GM23338 (cell line): ENCODE results near the gene CYYR1. TPM values are rescaled to one million over a fixed set of nuclear protein-coding genes. Genes with fewer than 3 reads are reported as not detected.

ENCODE experiments used
- ATAC-seq: fragments of 200-7000 bp; cut with Tn5 transposase; 3 replicates; pipeline ENCODE4 v1.9.1; 2020
- DNase-seq: peaks from one replicate; pipeline ENCODE4 v3.0.0-alpha.2; 2015; ENCODE audit warnings: low spot score
- H2AFZ ChIP-seq: fragments of 200-600 bp; sonication (generic); 2 replicates; pipeline ENCODE4 v1.8.0; 2016; ENCODE audit warnings: antibody characterized with exemption, mild to moderate bottlenecking, moderate library complexity
- H3F3A ChIP-seq: fragments of 200-600 bp; sonication (generic); replicated peaks from 2 replicates; pipeline ENCODE4 v1.8.0; 2017; ENCODE audit warnings: antibody characterized with exemption, mixed run types, low read depth
- H3K27ac ChIP-seq: fragments of 200-600 bp; sonication (generic); 2 replicates; pipeline ENCODE4 v1.6.1; 2016; ENCODE audit warnings: low read depth
- H3K27me3 ChIP-seq: fragments of 200-600 bp; sonication (generic); 2 replicates; pipeline ENCODE4 v1.8.0; 2016; ENCODE audit warnings: mild to moderate bottlenecking, mixed run types, moderate library complexity; ENCODE audit not compliant: insufficient read depth
- H3K36me3 ChIP-seq: fragments of 200-600 bp; sonication (generic); 2 replicates; pipeline ENCODE4 v1.8.0; 2016; ENCODE audit warnings: mild to moderate bottlenecking; ENCODE audit not compliant: insufficient read depth
- H3K4me1 ChIP-seq: fragments of 200-600 bp; sonication (generic); 2 replicates; pipeline ENCODE4 v1.8.0; 2016; ENCODE audit warnings: mild to moderate bottlenecking, moderate library complexity; ENCODE audit not compliant: insufficient read depth
- H3K4me2 ChIP-seq: fragments of 200-600 bp; sonication (generic); 2 replicates; pipeline ENCODE4 v1.7.1; 2017; ENCODE audit warnings: mixed run types
- H3K4me3 ChIP-seq: fragments of 200-600 bp; sonication (generic); 2 replicates; pipeline ENCODE4 v1.6.1; 2016; ENCODE audit warnings: mixed run types
- H3K79me2 ChIP-seq: fragments of 200-600 bp; sonication (generic); replicated peaks from 2 replicates; pipeline ENCODE4 v1.8.0; 2017; ENCODE audit warnings: mild to moderate bottlenecking; ENCODE audit not compliant: insufficient read depth
- H3K9me2 ChIP-seq: fragments of 200-600 bp; sonication (generic); 2 replicates; pipeline ENCODE4 v1.8.0; 2017; ENCODE audit not compliant: insufficient read depth
- H4K20me1 ChIP-seq: fragments of 200-600 bp; sonication (generic); replicated peaks from 2 replicates; pipeline ENCODE4 v1.8.0; 2017; ENCODE audit warnings: mild to moderate bottlenecking; ENCODE audit not compliant: insufficient read depth
- H3K27ac Mint-ChIP-seq: 2 replicates; pipeline ENCODE4 v1.8.0; 2020; ENCODE audit warnings: inconsistent platforms, mild to moderate bottlenecking, moderate library complexity, mixed read lengths
- H3K27me3 Mint-ChIP-seq: 3 replicates; pipeline ENCODE4 v1.8.0; 2022; ENCODE audit warnings: low read depth, mild to moderate bottlenecking, moderate library complexity, mixed read lengths, inconsistent platforms; ENCODE audit not compliant: insufficient read depth, poor library complexity
- H3K36me3 Mint-ChIP-seq: 3 replicates; pipeline ENCODE4 v1.8.0; 2021; ENCODE audit warnings: low read depth, mild to moderate bottlenecking, inconsistent platforms, moderate library complexity, mixed read lengths
- H3K4me1 Mint-ChIP-seq: 3 replicates; pipeline ENCODE4 v1.8.0; 2020; ENCODE audit warnings: mild to moderate bottlenecking, inconsistent platforms, mixed read lengths
- H3K4me3 Mint-ChIP-seq: 3 replicates; pipeline ENCODE4 v1.8.0; 2021; ENCODE audit warnings: moderate library complexity, mild to moderate bottlenecking, inconsistent platforms, mixed read lengths
- H3K9me3 Mint-ChIP-seq: 3 replicates; pipeline ENCODE4 v1.8.0; 2020; ENCODE audit warnings: moderate library complexity, mild to moderate bottlenecking, inconsistent platforms, mixed read lengths
- CREB1 ChIP-seq: fragments of 250-450 bp; sonication (Bioruptor Pico); IDR thresholded peaks from 2 replicates; pipeline ENCODE4 v1.5.0; 2020; ENCODE audit warnings: low read depth, mild to moderate bottlenecking, moderate library complexity
- EZH2 ChIP-seq: fragments of 200-600 bp; sonication (generic); IDR thresholded peaks from one replicate; pipeline ENCODE4 v1.8.0; 2017; ENCODE audit warnings: antibody characterized with exemption, mild to moderate bottlenecking, low read depth; ENCODE audit not compliant: unreplicated experiment
- JUNB ChIP-seq: IDR thresholded peaks from one replicate; pipeline ENCODE4 v1.6.1; 2016; ENCODE audit warnings: antibody characterized with exemption; ENCODE audit not compliant: unreplicated experiment
- NANOG ChIP-seq: IDR thresholded peaks from 2 replicates; pipeline ENCODE4 v1.6.1; 2016; ENCODE audit warnings: antibody characterized with exemption, borderline replicate concordance
- STAT1 ChIP-seq: IDR thresholded peaks from one replicate; pipeline ENCODE4 v1.6.1; 2016; ENCODE audit warnings: antibody characterized with exemption; ENCODE audit not compliant: unreplicated experiment
- ZNF114 ChIP-seq: fragments of 250-450 bp; sonication (Bioruptor Pico); IDR thresholded peaks from 2 replicates; pipeline ENCODE4 v1.5.0; 2020; ENCODE audit warnings: mild to moderate bottlenecking, moderate library complexity
- polyA plus RNA-seq: library from polyadenylated mRNA; unstranded; fragments of >200 nt; fragmentation: Nextera tagmentation; extraction: Ambion mirVana; gene quantifications from 2 replicates; pipeline ENCODE4 v1.2.1, GENCODE V29; 2016
- total RNA-seq: library from RNA; depleted of rRNA; stranded (reverse); fragments of >200 nt; shearing (Covaris generic); gene quantifications from 2 replicates; pipeline ENCODE4 v1.2.3, GENCODE V29; 2014
- TF ChIP-seq, protein P1 (sequence below): fragments of 250-450 bp; sonication (Bioruptor Pico); IDR thresholded peaks from 2 replicates; pipeline ENCODE4 v1.5.0; 2020; ENCODE audit warnings: mild to moderate bottlenecking, moderate library complexity
- TF ChIP-seq, protein P2 (sequence below), 2 experiments: fragments of 200-600 bp in 1 of 2; sonication (generic) in 1 of 2; conservative IDR thresholded peaks; 2 replicates each; pipeline versions ENCODE4 v1.5.1 to v1.6.1; 2016 to 2017; ENCODE audit warnings: antibody characterized with exemption in 2 of 2, low read depth in 2 of 2, mild to moderate bottlenecking in 2 of 2, moderate library complexity in 1 of 2

The CYYR1 gene
- total and polyA plus RNA-seq, 2 experiments from 2014 or later, result 23.8 to 25.4 TPM

DNA sequence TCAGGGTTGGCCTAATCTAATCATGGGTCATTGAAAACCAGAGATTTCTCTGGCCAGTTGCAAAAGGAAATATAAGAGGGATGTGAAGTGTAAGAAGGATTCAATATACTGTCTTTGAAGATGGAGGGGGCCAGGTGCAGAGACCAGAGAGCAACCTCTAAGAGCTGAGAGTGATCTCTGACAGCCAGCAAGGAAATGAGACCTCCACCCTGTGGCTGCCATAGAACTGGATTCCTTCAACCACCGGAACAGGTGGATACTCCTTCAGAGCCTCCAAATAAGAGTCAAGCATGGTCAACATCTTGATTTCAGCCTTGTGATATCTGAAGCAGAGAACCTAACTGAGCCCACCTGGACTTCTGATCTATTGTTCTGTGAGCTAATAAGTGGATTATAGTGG lies 128.4 kb downstream of the CYYR1 start (continued):
- TF ChIP-seq, protein P1, sequence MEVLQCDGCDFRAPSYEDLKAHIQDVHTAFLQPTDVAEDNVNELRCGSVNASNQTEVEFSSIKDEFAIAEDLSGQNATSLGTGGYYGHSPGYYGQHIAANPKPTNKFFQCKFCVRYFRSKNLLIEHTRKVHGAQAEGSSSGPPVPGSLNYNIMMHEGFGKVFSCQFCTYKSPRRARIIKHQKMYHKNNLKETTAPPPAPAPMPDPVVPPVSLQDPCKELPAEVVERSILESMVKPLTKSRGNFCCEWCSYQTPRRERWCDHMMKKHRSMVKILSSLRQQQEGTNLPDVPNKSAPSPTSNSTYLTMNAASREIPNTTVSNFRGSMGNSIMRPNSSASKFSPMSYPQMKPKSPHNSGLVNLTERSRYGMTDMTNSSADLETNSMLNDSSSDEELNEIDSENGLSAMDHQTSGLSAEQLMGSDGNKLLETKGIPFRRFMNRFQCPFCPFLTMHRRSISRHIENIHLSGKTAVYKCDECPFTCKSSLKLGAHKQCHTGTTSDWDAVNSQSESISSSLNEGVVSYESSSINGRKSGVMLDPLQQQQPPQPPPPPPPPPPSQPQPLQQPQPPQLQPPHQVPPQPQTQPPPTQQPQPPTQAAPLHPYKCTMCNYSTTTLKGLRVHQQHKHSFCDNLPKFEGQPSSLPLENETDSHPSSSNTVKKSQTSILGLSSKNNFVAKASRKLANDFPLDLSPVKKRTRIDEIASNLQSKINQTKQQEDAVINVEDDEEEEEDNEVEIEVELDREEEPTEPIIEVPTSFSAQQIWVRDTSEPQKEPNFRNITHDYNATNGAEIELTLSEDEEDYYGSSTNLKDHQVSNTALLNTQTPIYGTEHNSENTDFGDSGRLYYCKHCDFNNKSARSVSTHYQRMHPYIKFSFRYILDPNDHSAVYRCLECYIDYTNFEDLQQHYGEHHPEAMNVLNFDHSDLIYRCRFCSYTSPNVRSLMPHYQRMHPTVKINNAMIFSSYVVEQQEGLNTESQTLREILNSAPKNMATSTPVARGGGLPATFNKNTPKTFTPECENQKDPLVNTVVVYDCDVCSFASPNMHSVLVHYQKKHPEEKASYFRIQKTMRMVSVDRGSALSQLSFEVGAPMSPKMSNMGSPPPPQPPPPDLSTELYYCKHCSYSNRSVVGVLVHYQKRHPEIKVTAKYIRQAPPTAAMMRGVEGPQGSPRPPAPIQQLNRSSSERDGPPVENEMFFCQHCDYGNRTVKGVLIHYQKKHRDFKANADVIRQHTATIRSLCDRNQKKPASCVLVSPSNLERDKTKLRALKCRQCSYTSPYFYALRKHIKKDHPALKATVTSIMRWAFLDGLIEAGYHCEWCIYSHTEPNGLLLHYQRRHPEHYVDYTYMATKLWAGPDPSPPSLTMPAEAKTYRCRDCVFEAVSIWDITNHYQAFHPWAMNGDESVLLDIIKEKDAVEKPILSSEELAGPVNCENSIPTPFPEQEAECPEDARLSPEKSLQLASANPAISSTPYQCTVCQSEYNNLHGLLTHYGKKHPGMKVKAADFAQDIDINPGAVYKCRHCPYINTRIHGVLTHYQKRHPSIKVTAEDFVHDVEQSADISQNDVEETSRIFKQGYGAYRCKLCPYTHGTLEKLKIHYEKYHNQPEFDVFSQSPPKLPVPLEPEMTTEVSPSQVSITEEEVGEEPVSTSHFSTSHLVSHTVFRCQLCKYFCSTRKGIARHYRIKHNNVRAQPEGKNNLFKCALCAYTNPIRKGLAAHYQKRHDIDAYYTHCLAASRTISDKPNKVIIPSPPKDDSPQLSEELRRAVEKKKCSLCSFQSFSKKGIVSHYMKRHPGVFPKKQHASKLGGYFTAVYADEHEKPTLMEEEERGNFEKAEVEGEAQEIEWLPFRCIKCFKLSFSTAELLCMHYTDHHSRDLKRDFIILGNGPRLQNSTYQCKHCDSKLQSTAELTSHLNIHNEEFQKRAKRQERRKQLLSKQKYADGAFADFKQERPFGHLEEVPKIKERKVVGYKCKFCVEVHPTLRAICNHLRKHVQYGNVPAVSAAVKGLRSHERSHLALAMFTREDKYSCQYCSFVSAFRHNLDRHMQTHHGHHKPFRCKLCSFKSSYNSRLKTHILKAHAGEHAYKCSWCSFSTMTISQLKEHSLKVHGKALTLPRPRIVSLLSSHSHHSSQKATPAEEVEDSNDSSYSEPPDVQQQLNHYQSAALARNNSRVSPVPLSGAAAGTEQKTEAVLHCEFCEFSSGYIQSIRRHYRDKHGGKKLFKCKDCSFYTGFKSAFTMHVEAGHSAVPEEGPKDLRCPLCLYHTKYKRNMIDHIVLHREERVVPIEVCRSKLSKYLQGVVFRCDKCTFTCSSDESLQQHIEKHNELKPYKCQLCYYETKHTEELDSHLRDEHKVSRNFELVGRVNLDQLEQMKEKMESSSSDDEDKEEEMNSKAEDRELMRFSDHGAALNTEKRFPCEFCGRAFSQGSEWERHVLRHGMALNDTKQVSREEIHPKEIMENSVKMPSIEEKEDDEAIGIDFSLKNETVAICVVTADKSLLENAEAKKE (CRISPR knock-in tag), result no peak
- TF ChIP-seq, protein P2, sequence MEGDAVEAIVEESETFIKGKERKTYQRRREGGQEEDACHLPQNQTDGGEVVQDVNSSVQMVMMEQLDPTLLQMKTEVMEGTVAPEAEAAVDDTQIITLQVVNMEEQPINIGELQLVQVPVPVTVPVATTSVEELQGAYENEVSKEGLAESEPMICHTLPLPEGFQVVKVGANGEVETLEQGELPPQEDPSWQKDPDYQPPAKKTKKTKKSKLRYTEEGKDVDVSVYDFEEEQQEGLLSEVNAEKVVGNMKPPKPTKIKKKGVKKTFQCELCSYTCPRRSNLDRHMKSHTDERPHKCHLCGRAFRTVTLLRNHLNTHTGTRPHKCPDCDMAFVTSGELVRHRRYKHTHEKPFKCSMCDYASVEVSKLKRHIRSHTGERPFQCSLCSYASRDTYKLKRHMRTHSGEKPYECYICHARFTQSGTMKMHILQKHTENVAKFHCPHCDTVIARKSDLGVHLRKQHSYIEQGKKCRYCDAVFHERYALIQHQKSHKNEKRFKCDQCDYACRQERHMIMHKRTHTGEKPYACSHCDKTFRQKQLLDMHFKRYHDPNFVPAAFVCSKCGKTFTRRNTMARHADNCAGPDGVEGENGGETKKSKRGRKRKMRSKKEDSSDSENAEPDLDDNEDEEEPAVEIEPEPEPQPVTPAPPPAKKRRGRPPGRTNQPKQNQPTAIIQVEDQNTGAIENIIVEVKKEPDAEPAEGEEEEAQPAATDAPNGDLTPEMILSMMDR (conservative IDR thresholded peaks at IDR 0.05; ENCODE audit: low read depth in 2 of 2), result no peak

DNA sequence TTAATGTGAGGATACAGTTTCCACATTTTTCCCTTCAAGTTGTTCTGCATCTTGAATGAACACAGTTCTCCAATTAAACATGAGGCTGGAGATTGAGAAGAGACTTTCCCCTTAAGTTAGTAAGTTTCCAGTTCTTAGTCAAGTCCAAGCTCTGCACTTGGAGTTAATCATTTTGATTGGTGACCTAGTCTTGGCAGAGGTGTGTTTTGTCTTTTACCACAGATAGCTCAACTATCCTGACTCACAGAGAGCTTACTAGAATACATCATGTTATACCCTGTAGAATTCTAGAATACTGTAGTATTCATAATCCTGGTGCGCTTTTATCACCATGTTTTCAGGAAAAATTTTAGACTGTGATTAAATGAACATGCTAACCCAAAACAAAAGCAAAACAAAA lies 129.2 kb downstream of the CYYR1 start:
- Histone ChIP-seq H3K4me3 (no peak overlapping the region), H3K36me3 (no peaks in the 10 kb centered on the region), H2AFZ (no peak overlapping the region), H3K4me1 (no peaks in the 10 kb centered on the region), H4K20me1 (no peaks in the 10 kb centered on the region), H3K27me3 (no peaks in the 10 kb centered on the region), H3K79me2 (no peaks in the 10 kb centered on the region), H3K9me2 (peaks cover 4% of the 10 kb centered on the region; the same call in 1 of the 2 replicates), H3F3A (no peaks in the 10 kb centered on the region), H3K27ac (no peak overlapping the region), H3K4me2 (no peak overlapping the region)
- Mint-ChIP-seq H3K27me3 (no peaks in the 10 kb centered on the region), H3K9me3 (peaks cover 17% of the 10 kb centered on the region), H3K36me3 (peaks cover 13% of the 10 kb centered on the region; the same call in 2 of the 3 replicates), H3K4me1 (no peaks in the 10 kb centered on the region), H3K27ac (no peak overlapping the region), H3K4me3 (no peak overlapping the region)
- ATAC-seq (no peak), DNase-seq (no peak)
- TF ChIP-seq CREB1 (CRISPR knock-in tag), result no peak
- TF ChIP-seq ZNF114 (CRISPR knock-in tag), result no peak
- no peak for TF ChIP-seq NANOG
- TF ChIP-seq, protein P1 (CRISPR knock-in tag), result no peak
- no peak for TF ChIP-seq JUNB
- no peak for TF ChIP-seq STAT1
- no peak for TF ChIP-seq EZH2
